ENCODE measurements around the gene SPATA22. TPM values are rescaled to one million over a fixed set of nuclear protein-coding genes. Genes with fewer than 3 reads are reported as not detected.

Gene SPATA22
- 0.09 TPM in 1 of 2 replicates, not detected in the other for total RNA-seq

DNA sequence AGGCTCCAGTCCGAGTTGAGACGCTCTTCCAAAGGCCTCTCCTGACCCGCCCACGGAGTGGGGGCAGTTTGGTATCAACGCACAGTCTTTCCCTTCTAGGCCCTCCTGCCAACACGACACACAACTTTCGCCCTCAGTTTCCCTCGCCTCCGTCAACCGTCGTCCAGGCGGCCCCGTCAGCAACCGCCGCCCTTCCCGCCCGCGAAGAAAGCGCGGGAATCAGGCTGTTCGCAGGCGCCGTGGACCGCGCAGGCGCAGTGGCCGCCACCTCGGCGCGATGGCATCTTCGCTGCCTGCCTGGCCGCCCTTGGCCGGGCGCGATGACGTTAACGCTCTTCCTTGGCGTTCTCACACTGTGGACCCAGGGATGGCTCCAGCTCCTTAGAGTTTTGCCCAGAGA lies at the start of gene SPATA22:
SPATA22 (minus strand) TSS at position 221 of the 400 bp plus-strand sequence. CDS start 2,494 bp downstream, outside the sequence.

GRCh38 chr17:3475812-3476610 lies 4.4 kb upstream of the SPATA22 start, which contains the start of gene ASPA:
Gene ASPA, plus strand, starts transcription at chr17:3475997. Its CDS starts 163 bp downstream, at chr17:3476160.

GRCh38 chr17:3433741-3434140 lies 37.9 kb downstream of the SPATA22 start, which contains the start of gene OR1E2:
Gene OR1E2, minus strand, starts transcription at chr17:3433841. Its CDS starts 0 bp downstream, at chr17:3433841.

DNA sequence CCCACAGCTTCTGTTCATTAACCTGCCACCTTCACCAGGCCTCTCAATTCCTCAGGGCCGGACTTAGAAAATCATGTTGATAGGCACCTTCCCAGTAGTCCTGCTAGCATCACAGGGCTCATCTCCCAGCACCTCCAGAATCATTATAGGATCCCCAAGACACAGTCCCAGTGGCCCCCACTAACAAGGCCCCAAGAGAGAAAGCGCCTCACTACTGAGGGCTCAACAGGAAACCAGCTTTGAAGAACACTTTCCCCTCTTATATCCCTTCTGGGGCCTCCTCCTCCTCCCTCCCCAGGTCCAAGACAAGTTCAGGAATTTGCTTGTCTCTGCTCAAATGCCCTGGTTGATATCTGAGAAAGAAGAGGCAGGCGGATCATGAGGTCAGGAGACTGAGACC lies 60.5 kb downstream of the SPATA22 start, which contains the start of gene OR3A3:
OR3A3 (plus strand) TSS at position 301 of the 400 bp plus-strand sequence.

DNA sequence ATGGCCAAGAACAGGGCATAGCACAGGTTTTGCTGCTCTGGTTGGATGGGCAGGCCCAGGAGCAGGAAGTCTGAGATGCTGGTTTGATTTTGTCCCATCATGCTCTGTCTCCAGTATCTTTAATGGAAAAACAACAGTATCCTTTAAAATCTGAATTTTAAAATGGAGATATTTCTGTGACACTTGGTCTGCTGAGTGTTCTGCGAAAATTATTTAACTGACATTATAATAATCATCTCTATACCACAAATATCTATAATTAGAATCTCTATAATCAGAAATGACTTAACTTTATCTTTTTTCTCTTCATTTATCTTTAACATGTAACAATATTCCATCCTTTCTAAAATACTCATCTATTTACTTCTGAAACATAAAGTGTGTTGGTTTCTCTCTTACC lies 73.3 kb downstream of the SPATA22 start, which contains the start of gene OR1E1:
OR1E1 (minus strand) TSS at position 101 of the 400 bp plus-strand sequence; CDS start at position 101, 0 bp downstream.

Other genes with a start within 250 kb of the SPATA22 start
- gene OR3A1, start 173.5 kb downstream of the SPATA22 start, total RNA-seq, result not detected in 2 replicates
- 0.47 TPM in 1 of 2 replicates, not detected in the other for gene OR3A2, start 85.5 kb downstream of the SPATA22 start, total RNA-seq
- gene OR1E1, start 73.4 kb downstream of the SPATA22 start, total RNA-seq, result not detected in 2 replicates
- gene OR3A3, start 60.4 kb downstream of the SPATA22 start, total RNA-seq, result not detected in 2 replicates
- gene OR1E2, start 38.0 kb downstream of the SPATA22 start, total RNA-seq, result not detected in 2 replicates
- gene ASPA, start 4.2 kb upstream of the SPATA22 start, total RNA-seq, result 0.09 TPM in 1 of 2 replicates, not detected in the other
- gene TRPV3, start 86.0 kb upstream of the SPATA22 start, total RNA-seq, result 0.09 TPM in 1 of 2 replicates, not detected in the other
- 0.54 and 1.3 TPM in 2 replicates for gene TRPV1, start 137.6 kb upstream of the SPATA22 start, total RNA-seq
- 14.8 and 15.8 TPM in 2 replicates for gene SHPK, start 164.4 kb upstream of the SPATA22 start, total RNA-seq
- 11.9 and 12.4 TPM in 2 replicates for gene CTNS, start 164.9 kb upstream of the SPATA22 start, total RNA-seq
- 136 and 204 TPM in 2 replicates for gene TAX1BP3, start 196.8 kb upstream of the SPATA22 start, total RNA-seq
- 16.9 and 19.1 TPM in 2 replicates for gene EMC6, start 197.0 kb upstream of the SPATA22 start, total RNA-seq
- gene P2RX5, start 224.3 kb upstream of the SPATA22 start, total RNA-seq, result 0.18 and 2.3 TPM in 2 replicates